ENCODE results near the gene NENF. TPM values are rescaled to one million over a fixed set of nuclear protein-coding genes. Genes with fewer than 3 reads are reported as not detected.

Gene NENF
- total RNA-seq, 1 experiment from 2014 or later, result 45.3 TPM

DNA sequence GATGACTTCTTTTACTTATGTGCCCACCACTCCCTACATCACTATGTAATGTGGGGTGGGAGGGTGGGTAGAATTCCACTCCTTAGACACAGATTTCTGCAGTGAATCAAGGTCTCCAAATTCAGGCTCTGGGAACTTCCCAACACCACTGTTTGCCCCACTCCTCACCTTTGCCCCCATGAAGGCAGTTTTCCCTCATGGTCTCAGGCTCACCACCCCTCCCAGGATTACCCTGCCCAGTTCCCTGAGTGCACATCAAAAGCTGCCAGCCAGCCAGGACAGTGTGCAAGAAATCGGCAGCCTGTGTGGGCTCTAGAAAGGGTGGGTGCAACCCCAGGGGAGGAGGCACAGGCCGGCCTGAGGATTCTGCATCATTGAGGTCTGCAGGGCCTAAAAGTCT lies 14.8 kb downstream of the NENF start:
- DNase-seq, result no peak
- no peaks in the 10 kb centered on the region for H3K27me3 Mint-ChIP-seq (ENCODE audit: unreplicated experiment)
- H3K27ac Mint-ChIP-seq (ENCODE audit: unreplicated experiment), result no peak overlapping the region
- H3K4me3 Mint-ChIP-seq (ENCODE audit: low read depth, unreplicated experiment), result no peak overlapping the region
- no TSS peak for BruUV-seq (replicated peaks)
- CTCF ChIA-PET, result interaction anchor here (0.5 kb wide), 1 partner anchor 161 kb away, joined by 3 read pairs; the partner anchor contains the start of gene ATF3
- intact Hi-C loops (cut with micrococcal nuclease; ENCODE audit: unreplicated experiment), result no loop called here
- H3K4me1 Mint-ChIP-seq (ENCODE audit: low read depth, unreplicated experiment), result no peaks in the 10 kb centered on the region
- TF ChIP-seq, protein P1, sequence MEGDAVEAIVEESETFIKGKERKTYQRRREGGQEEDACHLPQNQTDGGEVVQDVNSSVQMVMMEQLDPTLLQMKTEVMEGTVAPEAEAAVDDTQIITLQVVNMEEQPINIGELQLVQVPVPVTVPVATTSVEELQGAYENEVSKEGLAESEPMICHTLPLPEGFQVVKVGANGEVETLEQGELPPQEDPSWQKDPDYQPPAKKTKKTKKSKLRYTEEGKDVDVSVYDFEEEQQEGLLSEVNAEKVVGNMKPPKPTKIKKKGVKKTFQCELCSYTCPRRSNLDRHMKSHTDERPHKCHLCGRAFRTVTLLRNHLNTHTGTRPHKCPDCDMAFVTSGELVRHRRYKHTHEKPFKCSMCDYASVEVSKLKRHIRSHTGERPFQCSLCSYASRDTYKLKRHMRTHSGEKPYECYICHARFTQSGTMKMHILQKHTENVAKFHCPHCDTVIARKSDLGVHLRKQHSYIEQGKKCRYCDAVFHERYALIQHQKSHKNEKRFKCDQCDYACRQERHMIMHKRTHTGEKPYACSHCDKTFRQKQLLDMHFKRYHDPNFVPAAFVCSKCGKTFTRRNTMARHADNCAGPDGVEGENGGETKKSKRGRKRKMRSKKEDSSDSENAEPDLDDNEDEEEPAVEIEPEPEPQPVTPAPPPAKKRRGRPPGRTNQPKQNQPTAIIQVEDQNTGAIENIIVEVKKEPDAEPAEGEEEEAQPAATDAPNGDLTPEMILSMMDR (IDR thresholded peaks at IDR 0.05; ENCODE audit: unreplicated experiment), result no peak
- no peaks in the 10 kb centered on the region for H3K36me3 Mint-ChIP-seq (ENCODE audit: insufficient read depth, unreplicated experiment)
- no peaks in the 10 kb centered on the region for H3K9me3 Mint-ChIP-seq (ENCODE audit: low read depth, unreplicated experiment)

DNA sequence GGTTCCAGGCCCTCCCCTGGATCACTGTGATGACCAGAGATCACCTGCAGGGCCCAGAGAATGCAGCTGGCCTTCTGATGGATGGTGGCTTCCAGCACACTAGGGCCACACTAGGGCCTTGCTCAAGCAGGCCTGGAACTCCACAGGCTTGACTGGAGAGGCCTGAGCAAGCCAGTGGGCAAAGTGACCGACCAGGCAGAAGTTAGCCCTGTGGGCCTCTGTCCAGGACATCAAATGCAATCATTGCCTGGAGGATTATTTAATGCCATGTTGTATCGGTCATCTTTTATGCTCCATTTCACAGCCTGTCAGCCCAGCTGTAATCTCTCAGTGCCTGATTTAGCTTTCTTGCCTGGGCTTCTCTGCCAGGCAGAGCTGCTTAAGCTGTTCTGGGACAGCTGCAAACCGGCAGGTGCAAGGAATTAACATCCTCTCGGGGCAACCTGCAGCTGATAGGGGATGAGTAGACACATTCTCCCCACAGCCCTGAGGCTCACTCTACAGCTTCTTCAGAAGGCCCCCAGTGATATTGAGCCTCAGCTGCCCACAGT lies 17.7 kb downstream of the NENF start:
- CTCF ChIA-PET, result no interaction called here
- TF ChIP-seq, protein P1 (IDR thresholded peaks at IDR 0.05; ENCODE audit: unreplicated experiment), result no peak
- H3K4me3 Mint-ChIP-seq (ENCODE audit: low read depth, unreplicated experiment), result no peak overlapping the region
- DNase-seq, result no peak
- no peaks in the 10 kb centered on the region for H3K4me1 Mint-ChIP-seq (ENCODE audit: low read depth, unreplicated experiment)
- H3K27ac Mint-ChIP-seq (ENCODE audit: unreplicated experiment), result no peak overlapping the region
- intact Hi-C loops (cut with micrococcal nuclease; ENCODE audit: unreplicated experiment), result loop anchor here (5.0 kb wide), 1 partner anchor 753 kb away; no protein-coding TSS in a partner anchor
- no TSS peak for BruUV-seq (replicated peaks)
- no peaks in the 10 kb centered on the region for H3K9me3 Mint-ChIP-seq (ENCODE audit: low read depth, unreplicated experiment)
- no peaks in the 10 kb centered on the region for H3K36me3 Mint-ChIP-seq (ENCODE audit: insufficient read depth, unreplicated experiment)
- H3K27me3 Mint-ChIP-seq (ENCODE audit: unreplicated experiment), result no peaks in the 10 kb centered on the region

DNA sequence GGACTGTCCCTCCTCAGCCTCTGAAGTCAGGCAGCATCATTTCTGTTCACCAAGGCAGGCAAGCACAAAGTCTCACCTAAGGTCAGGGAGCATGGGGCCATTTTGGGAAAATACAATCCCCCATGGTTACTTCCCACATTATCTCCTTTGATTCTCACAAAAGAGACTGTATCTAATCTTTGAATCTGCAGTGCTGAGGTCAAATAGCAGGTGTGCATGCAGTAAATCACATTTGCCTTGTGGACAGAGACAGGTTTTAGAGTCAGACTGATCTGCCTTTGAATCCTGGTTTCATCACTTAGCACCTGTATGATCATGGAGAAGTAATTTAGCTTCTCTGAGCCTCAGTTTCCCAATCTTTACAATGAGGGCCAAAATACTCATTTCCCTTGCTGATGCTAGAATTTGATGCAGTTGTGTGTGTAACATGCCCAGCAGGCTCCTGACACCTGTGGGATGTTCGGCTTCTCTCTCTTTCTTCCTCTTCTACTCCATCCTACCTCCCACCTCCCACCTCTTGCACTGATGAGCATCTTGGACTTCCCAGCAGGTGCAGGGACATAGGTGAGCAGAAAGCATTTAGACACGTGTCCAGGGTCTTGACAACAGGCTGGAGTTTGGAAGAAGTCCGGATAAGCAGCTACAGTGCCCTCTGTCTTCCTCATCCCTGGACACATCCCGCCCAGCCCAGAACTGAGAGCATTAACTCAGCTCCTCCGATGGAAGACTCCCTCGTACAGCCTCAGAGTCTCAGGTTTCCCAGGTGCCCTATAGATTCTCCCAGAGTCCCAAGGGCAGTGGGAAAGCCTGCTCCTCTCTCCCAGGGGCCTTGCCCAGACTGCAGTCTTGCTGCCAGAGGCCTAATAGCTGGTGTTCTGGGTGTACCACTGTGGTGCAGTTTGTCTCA lies 18.9 kb downstream of the NENF start:
- Mint-ChIP-seq H3K4me3 (ENCODE audit: low read depth, unreplicated experiment) (no peak overlapping the region), H3K9me3 (ENCODE audit: low read depth, unreplicated experiment) (no peaks in the 10 kb centered on the region), H3K27ac (ENCODE audit: unreplicated experiment) (no peak overlapping the region), H3K27me3 (ENCODE audit: unreplicated experiment) (no peaks in the 10 kb centered on the region), H3K4me1 (ENCODE audit: low read depth, unreplicated experiment) (no peaks in the 10 kb centered on the region), H3K36me3 (ENCODE audit: insufficient read depth, unreplicated experiment) (no peaks in the 10 kb centered on the region)
- intact Hi-C loops (cut with micrococcal nuclease; ENCODE audit: unreplicated experiment), result loop anchor here (5.0 kb wide), 1 partner anchor 754 kb away; no protein-coding TSS in a partner anchor
- BruUV-seq (replicated peaks), result no TSS peak
- CTCF ChIA-PET, result no interaction called here
- TF ChIP-seq, protein P1 (IDR thresholded peaks at IDR 0.05; ENCODE audit: unreplicated experiment), result no peak
- DNase-seq, result no peak

DNA sequence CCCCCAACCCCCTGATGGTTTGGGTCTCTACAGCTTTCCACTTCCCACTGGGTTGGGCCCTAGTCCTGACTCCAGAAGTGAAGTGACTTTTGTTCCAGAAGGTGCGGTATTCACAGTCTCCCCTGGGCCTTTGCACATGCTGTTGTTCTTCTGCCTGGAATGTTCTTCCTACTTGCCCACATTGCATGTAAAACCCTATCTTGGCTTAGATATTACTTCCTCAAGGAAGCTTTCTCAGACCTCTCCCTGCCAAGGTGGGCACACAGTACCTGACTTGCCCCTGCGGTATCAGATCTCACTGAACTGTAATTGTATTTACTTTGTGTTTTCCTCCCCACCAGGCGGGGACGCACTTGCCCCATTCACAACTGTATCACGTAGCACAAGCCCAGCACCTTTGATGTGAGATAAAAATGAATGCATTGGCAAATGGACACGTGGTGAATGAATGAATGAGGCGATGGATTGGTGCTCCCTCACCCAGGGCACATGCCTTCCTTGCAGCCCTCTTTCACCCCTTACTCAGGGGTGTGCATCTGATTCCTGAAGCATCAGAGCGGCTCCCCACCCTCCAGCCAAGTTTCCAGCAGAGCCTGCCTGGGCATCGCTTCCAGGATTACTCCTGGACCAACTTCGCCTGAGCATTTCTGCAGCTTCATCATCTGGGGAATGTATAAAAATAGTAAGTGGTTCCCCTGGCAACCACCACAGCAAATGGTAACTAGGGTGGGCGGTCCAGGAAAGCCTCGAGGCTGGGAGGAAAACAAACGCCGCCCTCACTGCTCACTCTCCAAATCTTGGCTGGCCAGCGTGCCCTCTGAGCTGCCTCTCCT lies 19.8 kb downstream of the NENF start:
- Mint-ChIP-seq H3K27ac (ENCODE audit: unreplicated experiment) (no peak overlapping the region), H3K9me3 (ENCODE audit: low read depth, unreplicated experiment) (no peaks in the 10 kb centered on the region), H3K4me3 (ENCODE audit: low read depth, unreplicated experiment) (no peak overlapping the region), H3K27me3 (ENCODE audit: unreplicated experiment) (no peaks in the 10 kb centered on the region), H3K36me3 (ENCODE audit: insufficient read depth, unreplicated experiment) (no peaks in the 10 kb centered on the region), H3K4me1 (ENCODE audit: low read depth, unreplicated experiment) (no peaks in the 10 kb centered on the region)
- BruUV-seq (replicated peaks), result no TSS peak
- CTCF ChIA-PET, result no interaction called here
- intact Hi-C loops (cut with micrococcal nuclease; ENCODE audit: unreplicated experiment), result loop anchor here (5.0 kb wide), 1 partner anchor 755 kb away; no protein-coding TSS in a partner anchor
- TF ChIP-seq, protein P1 (IDR thresholded peaks at IDR 0.05; ENCODE audit: unreplicated experiment), result no peak
- DNase-seq, result no peak

Measured in Calu3 (cell line).